HEK293 (cell line): ENCODE results near the gene MAP3K7CL.

Experiments
- BCL11B ChIP-seq: fragments of 450-650 bp; formaldehyde crosslinking; IDR thresholded peaks from 2 replicates; pipeline ENCODE4 v1.5.1; 2016; ENCODE audit warnings: low read depth, missing biosample characterization, missing genetic modification characterization
- EGR2 ChIP-seq: fragments of 450-650 bp; formaldehyde crosslinking; IDR thresholded peaks from 2 replicates; pipeline ENCODE4 v1.5.1; 2016; ENCODE audit warnings: low read depth, missing biosample characterization, missing genetic modification characterization
- HOXA7 ChIP-seq: sonication (generic); formaldehyde crosslinking; IDR thresholded peaks from 2 replicates; pipeline ENCODE4 v1.8.1; 2022; ENCODE audit warnings: missing genetic modification reagents, borderline replicate concordance
- HOXC10 ChIP-seq: sonication (generic); formaldehyde crosslinking; IDR thresholded peaks from 2 replicates; pipeline ENCODE4 v1.8.1; 2023; ENCODE audit warnings: mild to moderate bottlenecking, missing genetic modification reagents
- KLF17 ChIP-seq: fragments of 450-650 bp; formaldehyde crosslinking; IDR thresholded peaks from 2 replicates; pipeline ENCODE4 v1.5.1; 2016; ENCODE audit warnings: missing biosample characterization, missing genetic modification characterization
- ZBTB44 ChIP-seq: fragments of 450-650 bp; IDR thresholded peaks from 2 replicates; pipeline ENCODE4 v1.5.1; 2018; ENCODE audit warnings: missing biosample characterization, mild to moderate bottlenecking, missing genetic modification characterization
- ZBTB48 ChIP-seq: fragments of 450-650 bp; formaldehyde crosslinking; IDR thresholded peaks from 2 replicates; pipeline ENCODE4 v1.5.1; 2016; ENCODE audit warnings: missing biosample characterization, missing genetic modification characterization
- ZBTB8A ChIP-seq: fragments of 450-650 bp; formaldehyde crosslinking; IDR thresholded peaks from 2 replicates; pipeline ENCODE4 v1.5.1; 2016; ENCODE audit warnings: missing biosample characterization, missing genetic modification characterization
- ZFHX2 ChIP-seq: fragments of 450-650 bp; formaldehyde crosslinking; conservative IDR thresholded peaks from 2 replicates; pipeline ENCODE4 v1.5.1; 2016; ENCODE audit warnings: missing biosample characterization, missing genetic modification characterization
- ZNF146 ChIP-seq: fragments of 450-650 bp; formaldehyde crosslinking; IDR thresholded peaks from 2 replicates; pipeline ENCODE4 v1.5.1; 2016; ENCODE audit warnings: missing biosample characterization, missing genetic modification characterization
- ZNF214 ChIP-seq: fragments of 450-650 bp; formaldehyde crosslinking; IDR thresholded peaks from 2 replicates; pipeline ENCODE4 v1.5.1; 2017; ENCODE audit warnings: missing biosample characterization, mild to moderate bottlenecking, missing genetic modification characterization, borderline replicate concordance
- ZNF280C ChIP-seq: fragments of 450-650 bp; formaldehyde crosslinking; IDR thresholded peaks from 2 replicates; pipeline ENCODE4 v1.5.1; 2016; ENCODE audit warnings: missing biosample characterization, missing genetic modification characterization
- ZNF324 ChIP-seq: fragments of 450-650 bp; formaldehyde crosslinking; IDR thresholded peaks from 2 replicates; pipeline ENCODE4 v1.5.1; 2016; ENCODE audit warnings: missing biosample characterization, missing genetic modification characterization
- ZNF350 ChIP-seq: fragments of 450-650 bp; formaldehyde crosslinking; IDR thresholded peaks from 2 replicates; pipeline ENCODE4 v1.5.0; 2017; ENCODE audit warnings: missing biosample characterization, mild to moderate bottlenecking, missing genetic modification characterization
- ZNF362 ChIP-seq: fragments of 450-650 bp; formaldehyde crosslinking; IDR thresholded peaks from 2 replicates; pipeline ENCODE4 v1.5.1; 2016; ENCODE audit warnings: missing biosample characterization, missing genetic modification characterization
- ZNF37A ChIP-seq: fragments of 450-650 bp; IDR thresholded peaks from 2 replicates; pipeline ENCODE4 v1.5.1; 2018; ENCODE audit warnings: missing biosample characterization, missing genetic modification characterization
- ZNF394 ChIP-seq: fragments of 450-650 bp; formaldehyde crosslinking; IDR thresholded peaks from 2 replicates; pipeline ENCODE4 v1.5.1; 2016; ENCODE audit warnings: missing biosample characterization, missing genetic modification characterization, mild to moderate bottlenecking, moderate library complexity, borderline replicate concordance
- ZNF426 ChIP-seq: fragments of 450-650 bp; formaldehyde crosslinking; IDR thresholded peaks from 2 replicates; pipeline ENCODE4 v1.5.1; 2017; ENCODE audit warnings: missing biosample characterization, missing genetic modification characterization, mild to moderate bottlenecking, inconsistent platforms, moderate library complexity
- ZNF513 ChIP-seq: fragments of 450-650 bp; IDR thresholded peaks from 2 replicates; pipeline ENCODE4 v1.5.1; 2018; ENCODE audit warnings: missing biosample characterization, missing genetic modification characterization
- ZNF544 ChIP-seq: fragments of 450-650 bp; formaldehyde crosslinking; IDR thresholded peaks from 2 replicates; pipeline ENCODE4 v1.5.0; 2017; ENCODE audit warnings: missing biosample characterization, missing genetic modification characterization
- ZNF624 ChIP-seq: fragments of 450-650 bp; formaldehyde crosslinking; IDR thresholded peaks from 2 replicates; pipeline ENCODE4 v1.5.1; 2017; ENCODE audit warnings: missing biosample characterization, missing genetic modification characterization
- ZNF664 ChIP-seq: fragments of 450-650 bp; formaldehyde crosslinking; IDR thresholded peaks from 2 replicates; pipeline ENCODE4 v1.5.1; 2016; ENCODE audit warnings: missing biosample characterization, missing genetic modification characterization
- ZNF791 ChIP-seq: fragments of 450-650 bp; formaldehyde crosslinking; IDR thresholded peaks from 2 replicates; pipeline ENCODE4 v1.5.1; 2016; ENCODE audit warnings: missing biosample characterization, missing genetic modification characterization
- ZNF843 ChIP-seq: fragments of 450-650 bp; formaldehyde crosslinking; IDR thresholded peaks from 2 replicates; pipeline ENCODE4 v1.5.1; 2016; ENCODE audit warnings: missing biosample characterization, missing genetic modification characterization
- ZSCAN18 ChIP-seq: fragments of 450-650 bp; formaldehyde crosslinking; IDR thresholded peaks from 2 replicates; pipeline ENCODE4 v1.5.1; 2016; ENCODE audit warnings: missing biosample characterization, missing genetic modification characterization
- TF ChIP-seq, protein P1 (sequence below): fragments of 450-650 bp; formaldehyde crosslinking; IDR thresholded peaks from 2 replicates; pipeline ENCODE4 v1.5.1; 2016; ENCODE audit warnings: missing biosample characterization, missing genetic modification characterization, low read depth
- TF ChIP-seq, protein P2 (sequence below): fragments of 450-650 bp; formaldehyde crosslinking; IDR thresholded peaks from 2 replicates; pipeline ENCODE4 v1.5.1; 2016; ENCODE audit warnings: missing biosample characterization, missing genetic modification characterization

The MAP3K7CL gene

GRCh38 chr21:29217818-29218291 lies 87.4 kb downstream of the MAP3K7CL start (continued):
- TF ChIP-seq KLF17 (tag by site-specific recombination) (peak; percentile 98), ZSCAN18 (tag by site-specific recombination) (peak; percentile 60; the same call in 1 of the 2 replicates), ZNF37A (tag by site-specific recombination) (no peak), ZNF214 (tag by site-specific recombination) (peak; percentile 39; the same call in 1 of the 2 replicates), ZBTB44 (peak; percentile 49), EGR2 (tag by site-specific recombination) (peak; percentile 47; the same call in 1 of the 2 replicates), ZNF324 (peak; percentile 100), ZNF544 (tag by site-specific recombination) (no peak), ZNF350 (tag by site-specific recombination) (no peak), ZBTB8A (tag by site-specific recombination) (0 out of 2 replicates have a peak, but pooled peaks have one; percentile 47), ZFHX2 (tag by site-specific recombination) (peak; percentile 88), ZNF362 (tag by site-specific recombination) (no peak), ZNF664 (no peak), HOXA7 (no peak), ZNF791 (tag by site-specific recombination) (no peak), BCL11B (tag by site-specific recombination) (peak; percentile 55; the same call in 1 of the 2 replicates), ZNF394 (peak; percentile 89), ZNF146 (tag by site-specific recombination) (peak; percentile 92), HOXC10 (CRISPR knock-in tag) (no peak), ZBTB48 (tag by site-specific recombination) (no peak), ZNF624 (no peak), ZNF513 (tag by site-specific recombination) (no peak; the same call in 1 of the 2 replicates), ZNF280C (no peak), ZNF843 (tag by site-specific recombination) (no peak; the same call in none of the 2 replicates), ZNF426 (no peak)
- TF ChIP-seq, protein P1, sequence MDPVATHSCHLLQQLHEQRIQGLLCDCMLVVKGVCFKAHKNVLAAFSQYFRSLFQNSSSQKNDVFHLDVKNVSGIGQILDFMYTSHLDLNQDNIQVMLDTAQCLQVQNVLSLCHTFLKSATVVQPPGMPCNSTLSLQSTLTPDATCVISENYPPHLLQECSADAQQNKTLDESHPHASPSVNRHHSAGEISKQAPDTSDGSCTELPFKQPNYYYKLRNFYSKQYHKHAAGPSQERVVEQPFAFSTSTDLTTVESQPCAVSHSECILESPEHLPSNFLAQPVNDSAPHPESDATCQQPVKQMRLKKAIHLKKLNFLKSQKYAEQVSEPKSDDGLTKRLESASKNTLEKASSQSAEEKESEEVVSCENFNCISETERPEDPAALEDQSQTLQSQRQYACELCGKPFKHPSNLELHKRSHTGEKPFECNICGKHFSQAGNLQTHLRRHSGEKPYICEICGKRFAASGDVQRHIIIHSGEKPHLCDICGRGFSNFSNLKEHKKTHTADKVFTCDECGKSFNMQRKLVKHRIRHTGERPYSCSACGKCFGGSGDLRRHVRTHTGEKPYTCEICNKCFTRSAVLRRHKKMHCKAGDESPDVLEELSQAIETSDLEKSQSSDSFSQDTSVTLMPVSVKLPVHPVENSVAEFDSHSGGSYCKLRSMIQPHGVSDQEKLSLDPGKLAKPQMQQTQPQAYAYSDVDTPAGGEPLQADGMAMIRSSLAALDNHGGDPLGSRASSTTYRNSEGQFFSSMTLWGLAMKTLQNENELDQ = no peak
- TF ChIP-seq, protein P2, sequence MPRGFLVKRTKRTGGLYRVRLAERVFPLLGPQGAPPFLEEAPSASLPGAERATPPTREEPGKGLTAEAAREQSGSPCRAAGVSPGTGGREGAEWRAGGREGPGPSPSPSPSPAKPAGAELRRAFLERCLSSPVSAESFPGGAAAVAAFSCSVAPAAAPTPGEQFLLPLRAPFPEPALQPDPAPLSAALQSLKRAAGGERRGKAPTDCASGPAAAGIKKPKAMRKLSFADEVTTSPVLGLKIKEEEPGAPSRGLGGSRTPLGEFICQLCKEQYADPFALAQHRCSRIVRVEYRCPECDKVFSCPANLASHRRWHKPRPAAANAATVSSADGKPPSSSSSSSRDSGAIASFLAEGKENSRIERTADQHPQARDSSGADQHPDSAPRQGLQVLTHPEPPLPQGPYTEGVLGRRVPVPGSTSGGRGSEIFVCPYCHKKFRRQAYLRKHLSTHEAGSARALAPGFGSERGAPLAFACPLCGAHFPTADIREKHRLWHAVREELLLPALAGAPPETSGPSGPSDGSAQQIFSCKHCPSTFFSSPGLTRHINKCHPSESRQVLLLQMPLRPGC (tag by site-specific recombination) = peak; percentile 100
